ENCODE data around the gene ELL3.
"Not testable (repeated sequence)": the region's sequence is repeated elsewhere in the genome, so short reads cannot be mapped to it uniquely, and the experiment has no call there.

Gene ELL3

DNA sequence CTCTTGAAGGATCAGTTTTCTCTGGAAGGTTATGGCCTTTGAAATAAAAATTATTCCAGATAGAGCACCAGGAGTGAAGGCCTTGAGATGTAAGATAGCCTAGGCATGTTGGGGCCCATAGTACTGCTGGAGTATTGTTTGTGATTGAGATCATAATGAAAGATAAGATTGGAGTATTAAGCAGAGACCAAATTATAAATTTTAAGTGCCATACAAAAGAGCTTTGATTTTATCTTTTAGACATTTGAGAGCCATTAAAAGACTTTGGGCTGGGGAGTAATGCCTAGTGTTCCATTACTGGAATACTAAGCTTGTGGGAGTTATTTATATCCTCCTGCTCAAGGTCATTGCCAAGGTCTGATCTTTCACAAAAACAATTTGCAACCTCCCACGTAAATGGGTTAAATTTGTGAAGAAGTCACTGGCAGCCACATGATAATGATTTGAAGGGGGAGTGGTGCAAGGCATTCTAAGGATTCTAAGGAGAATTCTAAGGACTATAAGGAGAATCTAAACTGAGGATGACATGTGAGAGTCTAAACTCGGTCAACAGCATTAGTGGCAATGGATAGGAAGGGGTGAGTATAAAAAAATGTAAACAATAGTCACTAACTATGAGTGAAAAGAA, 12.8 kb downstream of the ELL3 start:
- Histone ChIP-seq H3K4me3 (ENCODE audit: low read length) (no peak overlapping the region), H3K27me3 (ENCODE audit: control insufficient read depth, insufficient read depth, low read length) (no peaks in the 10 kb centered on the region), H3K27ac (ENCODE audit: low read length) (no peak overlapping the region), H3K36me3 (ENCODE audit: control insufficient read depth, insufficient read depth, low read length) (peaks cover 29% of the 10 kb centered on the region; the same call in 1 of the 2 replicates), H3K4me1 (ENCODE audit: control insufficient read depth, insufficient read depth, low read length) (no peaks in the 10 kb centered on the region), H3K9me3 (ENCODE audit: control insufficient read depth, insufficient read depth, low read length) (no peaks in the 10 kb centered on the region)
- WGBS (ENCODE audit: insufficient coverage, insufficient read length) = no CpG with 5 or more reads among the region's 2 CpGs
- DNase-seq (ENCODE audit: low read depth, low spot score) = no peak

DNA sequence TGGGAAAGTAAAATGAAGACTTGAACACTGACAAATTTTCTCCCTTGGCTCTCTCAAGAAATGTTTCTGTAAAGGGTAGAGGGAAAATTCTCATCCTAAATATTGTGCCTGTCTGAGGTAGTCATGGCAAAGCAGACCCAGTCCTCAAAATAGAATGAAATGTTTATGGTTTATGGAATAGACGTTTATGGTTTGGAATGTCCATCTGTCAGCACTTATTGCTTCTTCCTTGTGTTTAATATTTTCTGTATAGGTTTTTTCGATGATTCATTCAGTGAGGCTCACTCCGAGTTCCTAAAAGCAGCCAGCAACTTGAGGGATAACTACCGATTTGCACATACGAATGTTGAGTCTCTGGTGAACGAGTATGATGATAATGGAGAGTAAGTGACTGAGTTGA, 13.9 kb downstream of the ELL3 start:
- no peak overlapping the region for H3K27ac ChIP-seq (ENCODE audit: low read length)
- H3K9me3 ChIP-seq (ENCODE audit: control insufficient read depth, insufficient read depth, low read length) = no peaks in the 10 kb centered on the region
- no peak overlapping the region for H3K4me3 ChIP-seq (ENCODE audit: low read length)
- no CpG with 5 or more reads among the region's 6 CpGs for WGBS (ENCODE audit: insufficient coverage, insufficient read length)
- peaks cover 26% of the 10 kb centered on the region; the same call in 1 of the 2 replicates for H3K36me3 ChIP-seq (ENCODE audit: control insufficient read depth, insufficient read depth, low read length)
- no peaks in the 10 kb centered on the region for H3K4me1 ChIP-seq (ENCODE audit: control insufficient read depth, insufficient read depth, low read length)
- no peak for DNase-seq (ENCODE audit: low read depth, low spot score)
- H3K27me3 ChIP-seq (ENCODE audit: control insufficient read depth, insufficient read depth, low read length) = no peaks in the 10 kb centered on the region

DNA sequence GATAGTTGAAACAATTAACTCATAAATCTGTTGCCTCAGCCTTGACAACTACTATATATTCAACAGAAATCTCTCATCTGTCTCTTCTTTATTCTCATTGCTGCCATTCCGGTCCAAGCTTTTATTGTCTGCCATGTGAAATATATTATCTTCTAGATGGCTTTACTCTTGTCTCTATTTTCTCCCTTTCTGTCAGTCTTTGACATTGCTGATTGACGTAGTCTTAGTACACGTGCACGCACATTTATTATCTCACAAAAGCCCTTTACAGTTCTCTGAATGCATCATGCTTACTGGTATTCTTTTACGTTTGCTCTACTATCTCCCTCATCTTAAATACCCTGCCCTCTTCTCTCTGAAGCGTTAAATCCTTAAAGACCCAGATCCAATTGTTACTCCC, 24.9 kb downstream of the ELL3 start:
- H3K4me1 ChIP-seq (ENCODE audit: control insufficient read depth, insufficient read depth, low read length) = no peaks in the 10 kb centered on the region
- WGBS (ENCODE audit: insufficient coverage, insufficient read length) = no CpG with 5 or more reads among the region's 6 CpGs
- no peaks in the 10 kb centered on the region; the same call in 1 of the 2 replicates for H3K36me3 ChIP-seq (ENCODE audit: control insufficient read depth, insufficient read depth, low read length)

DNA sequence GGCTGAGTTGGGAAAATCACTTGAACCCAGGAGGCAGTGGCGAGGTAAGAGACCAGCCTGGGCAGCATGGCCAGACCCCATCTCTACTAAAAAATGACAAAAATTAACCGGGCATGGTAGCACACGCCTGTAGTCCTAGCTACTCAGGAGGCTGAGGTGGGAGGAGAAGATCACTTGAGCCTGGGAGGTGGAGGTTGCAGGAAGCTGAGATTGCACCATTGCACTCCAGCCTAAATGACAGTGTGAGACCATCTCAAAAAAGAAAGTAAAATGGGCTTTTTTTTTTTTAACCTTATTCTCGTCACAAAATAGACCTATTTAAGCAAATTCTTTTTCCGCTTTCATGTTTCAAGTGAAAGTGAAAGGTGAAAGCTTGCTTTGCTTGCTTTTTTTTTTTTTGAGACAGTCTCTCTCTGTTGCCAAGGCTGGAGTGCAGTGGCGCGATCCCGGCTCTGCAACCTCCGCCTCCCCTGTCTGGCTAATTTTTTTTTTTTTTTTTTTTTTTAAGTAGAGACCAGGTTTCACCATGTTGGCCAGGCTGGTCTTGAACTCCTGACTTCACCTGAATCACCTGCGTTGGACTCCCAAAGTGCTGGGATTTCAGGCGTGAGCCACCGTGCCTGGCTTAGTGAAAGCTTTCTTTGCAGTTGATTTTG, 26.9 kb downstream of the ELL3 start:
- Histone ChIP-seq H3K27me3 (ENCODE audit: control insufficient read depth, insufficient read depth, low read length) (no peaks in the 10 kb centered on the region), H3K27ac (ENCODE audit: low read length) (no peak overlapping the region), H3K4me1 (ENCODE audit: control insufficient read depth, insufficient read depth, low read length) (no peaks in the 10 kb centered on the region; the same call in 1 of the 2 replicates), H3K9me3 (ENCODE audit: control insufficient read depth, insufficient read depth, low read length) (no peaks in the 10 kb centered on the region), H3K36me3 (ENCODE audit: control insufficient read depth, insufficient read depth, low read length) (no peaks in the 10 kb centered on the region; the same call in 1 of the 2 replicates), H3K4me3 (ENCODE audit: low read length) (no peak overlapping the region)
- no peak for DNase-seq (ENCODE audit: low read depth, low spot score)
- no CpG with 5 or more reads among the region's 12 CpGs for WGBS (ENCODE audit: insufficient coverage, insufficient read length)

More for the DNA sequence above, 24.9 kb downstream of the ELL3 start:
- DNase-seq (ENCODE audit: low read depth, low spot score) = no peak
- Histone ChIP-seq H3K4me3 (ENCODE audit: low read length) (no peak overlapping the region), H3K27me3 (ENCODE audit: control insufficient read depth, insufficient read depth, low read length) (no peaks in the 10 kb centered on the region), H3K9me3 (ENCODE audit: control insufficient read depth, insufficient read depth, low read length) (no peaks in the 10 kb centered on the region), H3K27ac (ENCODE audit: low read length) (no peak overlapping the region)

DNA sequence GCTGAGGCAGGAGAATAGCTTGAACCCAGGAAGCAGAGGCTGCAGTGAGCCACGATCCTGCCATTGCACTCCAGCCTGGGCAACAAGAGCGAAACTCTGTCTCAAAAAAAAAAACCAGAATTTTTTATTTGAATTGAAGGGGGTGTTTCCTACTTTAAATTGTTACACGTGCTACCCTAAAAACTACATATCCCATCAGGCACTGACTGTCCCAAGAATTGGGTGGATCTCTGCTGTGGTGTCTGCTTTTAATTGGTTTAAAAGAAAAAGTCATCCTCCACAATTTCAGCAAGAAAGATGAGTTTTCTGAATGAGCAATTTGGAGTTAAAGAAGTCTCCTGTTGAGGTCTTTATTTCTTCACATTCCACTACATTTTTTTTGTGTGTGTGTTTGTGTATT, 28.4 kb downstream of the ELL3 start:
- Histone ChIP-seq H3K27ac (ENCODE audit: low read length) (no peak overlapping the region), H3K36me3 (ENCODE audit: control insufficient read depth, insufficient read depth, low read length) (no peaks in the 10 kb centered on the region), H3K4me1 (ENCODE audit: control insufficient read depth, insufficient read depth, low read length) (no peaks in the 10 kb centered on the region; the same call in 1 of the 2 replicates), H3K4me3 (ENCODE audit: low read length) (no peak overlapping the region), H3K9me3 (ENCODE audit: control insufficient read depth, insufficient read depth, low read length) (no peaks in the 10 kb centered on the region), H3K27me3 (ENCODE audit: control insufficient read depth, insufficient read depth, low read length) (no peaks in the 10 kb centered on the region)
- no peak for DNase-seq (ENCODE audit: low read depth, low spot score)
- no CpG with 5 or more reads among the region's 3 CpGs for WGBS (ENCODE audit: insufficient coverage, insufficient read length)

DNA sequence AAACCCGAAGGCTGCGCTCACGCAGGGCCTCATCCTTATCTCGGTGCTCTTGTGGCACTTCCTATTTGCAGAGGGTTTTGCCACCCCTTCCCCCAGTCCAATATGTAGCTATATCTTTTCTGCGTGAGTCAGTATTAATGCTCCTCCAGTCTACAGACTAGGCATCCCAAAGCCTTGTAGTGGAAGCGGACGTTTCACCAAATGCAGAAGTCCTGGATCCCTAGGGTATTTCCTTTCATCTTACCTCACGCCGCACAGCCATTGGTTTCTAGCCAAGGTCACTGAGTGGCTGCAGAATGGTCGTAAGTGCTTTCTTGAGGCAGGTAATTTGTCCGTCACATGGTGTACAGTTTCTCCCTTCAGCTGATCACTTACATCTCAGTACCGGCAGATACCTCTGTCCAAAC, 29.9 kb downstream of the ELL3 start:
- H3K27ac ChIP-seq (ENCODE audit: low read length); H3K9me3 ChIP-seq (ENCODE audit: control insufficient read depth, insufficient read depth, low read length); DNase-seq (ENCODE audit: low read depth, low spot score); H3K27me3 ChIP-seq (ENCODE audit: control insufficient read depth, insufficient read depth, low read length); H3K36me3 ChIP-seq (ENCODE audit: control insufficient read depth, insufficient read depth, low read length); H3K4me1 ChIP-seq (ENCODE audit: control insufficient read depth, insufficient read depth, low read length): not testable (repeated sequence)
- no CpG with 5 or more reads among the region's 12 CpGs for whole genome bisulfite sequencing (ENCODE audit: insufficient coverage, insufficient read length)
- peak overlapping the region; percentile 89; the same call in 1 of the 2 replicates for H3K4me3 ChIP-seq (ENCODE audit: low read length)

DNA sequence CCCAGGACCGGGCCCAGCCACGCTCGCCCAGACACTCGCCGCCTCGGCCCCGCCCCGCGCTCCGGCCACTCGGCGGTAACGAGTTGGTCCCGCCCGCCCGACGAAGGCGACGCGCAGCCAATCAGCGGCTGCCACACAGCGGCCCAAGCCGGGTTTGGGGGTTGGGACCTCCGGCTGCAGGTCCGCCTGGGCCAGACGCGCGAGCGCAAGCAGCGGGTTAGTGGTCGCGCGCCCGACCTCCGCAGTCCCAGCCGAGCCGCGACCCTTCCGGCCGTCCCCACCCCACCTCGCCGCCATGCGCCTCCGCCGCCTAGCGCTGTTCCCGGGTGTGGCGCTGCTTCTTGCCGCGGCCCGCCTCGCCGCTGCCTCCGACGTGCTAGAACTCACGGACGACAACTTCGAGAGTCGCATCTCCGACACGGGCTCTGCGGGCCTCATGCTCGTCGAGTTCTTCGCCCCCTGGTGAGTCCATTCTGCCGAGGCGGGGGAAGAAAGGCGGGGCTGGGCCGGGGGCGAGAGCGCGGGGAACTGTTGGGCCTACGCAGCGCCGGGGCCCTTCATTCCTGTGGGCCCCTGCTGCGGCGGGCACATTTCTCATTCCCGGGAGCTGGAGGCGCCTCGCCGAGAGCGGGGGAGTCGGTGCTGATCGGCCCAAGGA, 30.4 kb downstream of the ELL3 start, which contains the start of gene PDIA3:
Gene PDIA3, plus strand, starts transcription at position 194 of the 658 bp plus-strand sequence. Its CDS starts 102 bp downstream, at position 296.
- H3K27ac ChIP-seq (ENCODE audit: low read length); H3K36me3 ChIP-seq (ENCODE audit: control insufficient read depth, insufficient read depth, low read length); H3K4me1 ChIP-seq (ENCODE audit: control insufficient read depth, insufficient read depth, low read length); H3K9me3 ChIP-seq (ENCODE audit: control insufficient read depth, insufficient read depth, low read length); H3K27me3 ChIP-seq (ENCODE audit: control insufficient read depth, insufficient read depth, low read length): not testable (repeated sequence)
- WGBS (ENCODE audit: insufficient coverage, insufficient read length) = no CpG with 5 or more reads among the region's 84 CpGs
- peak within 1 kb of the TSS; percentile 89 for H3K4me3 ChIP-seq (ENCODE audit: low read length)
- peak; percentile 82 for DNase-seq (ENCODE audit: low read depth, low spot score)

DNA sequence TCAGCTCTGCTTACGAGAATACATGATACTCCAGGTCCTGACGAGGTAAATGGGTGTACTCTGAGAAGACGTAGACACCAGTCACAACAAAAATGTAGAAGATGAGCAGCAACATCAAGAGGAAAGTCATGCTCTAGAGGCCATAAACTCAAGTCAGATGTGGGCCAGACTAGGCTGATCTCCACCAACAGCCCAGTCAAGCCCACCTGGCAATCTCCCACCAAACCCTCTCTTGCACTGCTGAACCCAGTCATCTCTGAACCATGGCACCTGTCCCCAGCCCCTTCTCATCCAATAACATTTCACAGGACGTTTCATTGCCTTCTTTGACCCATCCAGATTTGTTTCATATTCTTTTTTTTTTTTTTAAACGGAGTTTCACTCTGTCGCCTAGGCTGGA, 41.4 kb downstream of the ELL3 start:
- no CpG with 5 or more reads among the region's 6 CpGs for WGBS (ENCODE audit: insufficient coverage, insufficient read length)
- Histone ChIP-seq H3K9me3 (ENCODE audit: control insufficient read depth, insufficient read depth, low read length) (no peaks in the 10 kb centered on the region), H3K4me1 (ENCODE audit: control insufficient read depth, insufficient read depth, low read length) (no peaks in the 10 kb centered on the region), H3K36me3 (ENCODE audit: control insufficient read depth, insufficient read depth, low read length) (no peaks in the 10 kb centered on the region), H3K4me3 (ENCODE audit: low read length) (no peak overlapping the region), H3K27me3 (ENCODE audit: control insufficient read depth, insufficient read depth, low read length) (no peaks in the 10 kb centered on the region), H3K27ac (ENCODE audit: low read length) (no peak overlapping the region)
- no peak for DNase-seq (ENCODE audit: low read depth, low spot score)

DNA sequence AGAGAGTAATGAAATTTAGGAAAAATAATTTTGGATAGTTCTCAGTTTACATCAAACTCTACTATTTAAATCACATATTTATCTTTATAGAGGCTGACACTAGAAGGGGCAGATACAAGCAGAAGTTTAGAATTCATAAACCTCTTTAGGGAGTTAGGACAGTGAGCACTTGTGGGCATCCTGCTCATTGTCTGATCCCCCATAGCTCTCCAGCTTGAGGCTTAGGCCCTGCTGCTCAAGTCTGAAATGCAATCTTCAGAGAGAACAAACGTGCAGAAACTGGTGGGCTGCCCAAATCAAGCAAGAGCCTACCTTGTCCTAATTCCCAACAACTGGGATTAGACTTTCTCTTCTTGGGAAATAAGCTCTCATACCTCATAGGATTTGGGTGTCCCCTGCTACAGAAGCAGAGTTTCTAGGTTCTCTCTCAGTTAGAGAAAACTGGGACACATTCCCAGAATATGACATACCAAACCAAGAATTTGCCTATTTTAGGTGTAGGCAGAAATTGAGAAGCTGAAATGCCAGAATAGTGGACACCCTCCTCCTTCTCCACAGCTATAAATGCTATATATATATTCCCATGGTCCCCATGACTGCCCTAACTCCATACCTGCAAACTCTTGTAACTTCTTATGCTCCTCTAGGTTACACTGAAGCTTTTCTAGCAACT, 48.6 kb downstream of the ELL3 start:
- DNase-seq (ENCODE audit: low read depth, low spot score); H3K4me3 ChIP-seq (ENCODE audit: low read length); H3K27ac ChIP-seq (ENCODE audit: low read length); H3K9me3 ChIP-seq (ENCODE audit: control insufficient read depth, insufficient read depth, low read length); H3K36me3 ChIP-seq (ENCODE audit: control insufficient read depth, insufficient read depth, low read length); H3K27me3 ChIP-seq (ENCODE audit: control insufficient read depth, insufficient read depth, low read length); H3K4me1 ChIP-seq (ENCODE audit: control insufficient read depth, insufficient read depth, low read length): not testable (repeated sequence)
- WGBS (ENCODE audit: insufficient coverage, insufficient read length) = no CpG with 5 or more reads among the region's 1 CpG

DNA sequence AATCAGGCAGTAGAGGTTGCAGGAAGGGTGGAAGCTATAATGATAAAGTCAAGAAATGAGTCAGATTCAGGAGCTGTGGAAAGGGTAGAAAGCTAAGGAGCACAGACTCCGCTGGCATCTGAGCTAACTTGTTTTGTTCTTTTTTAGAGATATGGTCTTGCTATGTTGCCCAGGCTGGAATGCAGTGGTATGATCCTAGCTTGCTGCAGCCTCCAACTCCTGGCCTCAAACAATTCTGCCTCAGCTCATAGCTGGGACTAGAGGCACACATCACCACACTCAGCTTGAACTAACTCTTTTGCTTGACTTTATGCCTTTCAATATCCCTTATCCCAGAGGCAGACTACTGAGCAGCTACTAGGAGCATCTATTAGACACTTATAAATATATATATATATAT, 50.5 kb downstream of the ELL3 start:
- DNase-seq (ENCODE audit: low read depth, low spot score); H3K36me3 ChIP-seq (ENCODE audit: control insufficient read depth, insufficient read depth, low read length); H3K9me3 ChIP-seq (ENCODE audit: control insufficient read depth, insufficient read depth, low read length); H3K4me3 ChIP-seq (ENCODE audit: low read length); H3K27me3 ChIP-seq (ENCODE audit: control insufficient read depth, insufficient read depth, low read length); H3K27ac ChIP-seq (ENCODE audit: low read length); H3K4me1 ChIP-seq (ENCODE audit: control insufficient read depth, insufficient read depth, low read length): not testable (repeated sequence)
- WGBS (ENCODE audit: insufficient coverage, insufficient read length) = no CpG with 5 or more reads among the region's 1 CpG
